Panc1 (cell line): ENCODE results near the gene MEF2A. TPM values are rescaled to one million over a fixed set of nuclear protein-coding genes. Genes with fewer than 3 reads are reported as not detected.

Experiments
- ATAC-seq: fragments of 200-7000 bp; cut with Tn5 transposase; 2 replicates; pipeline ENCODE4 v1.9.1; 2020; ENCODE audit warnings: mild to moderate bottlenecking, moderate library complexity
- BruUV-seq: library from RNA; stranded (reverse); fragments of 400-500 nt; replicated peaks from 2 replicates; lab custom pipeline; 2021; lab: Mats Ljungman, UMichigan
- CTCF ChIA-PET: fragments of 300-600 bp; sonication (Branson Sonifier 250); formaldehyde crosslinking; loops from one replicate; lab custom pipeline; 2022; ENCODE audit warnings: antibody characterized with exemption; lab: Charles Lee
- POLR2A ChIA-PET: fragments of 300-600 bp; sonication (Branson Sonifier 250); formaldehyde crosslinking; loops from one replicate; lab custom pipeline; 2022; ENCODE audit warnings: antibody characterized with exemption; lab: Charles Lee
- DNase-seq: peaks from one replicate; pipeline ENCODE4 v3.0.0-alpha.2; 2010; ENCODE audit warnings: low read depth, low spot score
- H3K27ac ChIP-seq: 2 replicates; pipeline ENCODE4 v1.5.1; 2011; ENCODE audit warnings: mild to moderate bottlenecking, low read length, inconsistent platforms
- H3K27me3 ChIP-seq: fragments of 200-500 bp; sonication (Bioruptor generic); 2 replicates; pipeline ENCODE4 v1.6.0; 2014; ENCODE audit warnings: low read length, inconsistent platforms; ENCODE audit not compliant: control insufficient read depth, insufficient read depth
- H3K36me3 ChIP-seq: fragments of 200-500 bp; sonication (Bioruptor generic); 2 replicates; pipeline ENCODE4 v1.5.1; 2014; ENCODE audit warnings: inconsistent platforms, mild to moderate bottlenecking, low read length, moderate library complexity; ENCODE audit not compliant: control insufficient read depth, insufficient read depth
- H3K4me1 ChIP-seq: 2 replicates; pipeline ENCODE4 v1.5.1; 2011; ENCODE audit warnings: inconsistent platforms, mild to moderate bottlenecking, low read length, moderate library complexity; ENCODE audit not compliant: control insufficient read depth, insufficient read depth
- H3K4me3 ChIP-seq, 2 experiments: 2 replicates each; pipeline ENCODE4 v1.5.1; 2011 to 2012; ENCODE audit warnings: low read depth in 2 of 2, low read length in 2 of 2, mild to moderate bottlenecking in 2 of 2, inconsistent platforms in 1 of 2, moderate library complexity in 1 of 2
- H3K9me3 ChIP-seq: fragments of 200-500 bp; sonication (Bioruptor generic); 2 replicates; pipeline ENCODE4 v1.5.1; 2014; ENCODE audit warnings: low read depth, mild to moderate bottlenecking, inconsistent platforms, low read length, moderate library complexity; ENCODE audit not compliant: control insufficient read depth, insufficient read depth
- POLR2AphosphoS5 ChIP-seq: IDR thresholded peaks from 2 replicates; pipeline ENCODE4 v1.6.1; 2012; ENCODE audit warnings: mild to moderate bottlenecking, low read depth, low read length, moderate library complexity
- REST ChIP-seq, 2 experiments: IDR thresholded peaks; 2 replicates each; pipeline ENCODE4 v1.6.1; 2011 to 2012; ENCODE audit warnings: low read depth in 2 of 2, control low read depth in 1 of 2, low read length in 1 of 2, mild to moderate bottlenecking in 1 of 2, moderate library complexity in 1 of 2; ENCODE audit not compliant: insufficient read depth in 1 of 2
- SIN3A ChIP-seq: IDR thresholded peaks from 2 replicates; pipeline ENCODE4 v1.6.1; 2012; ENCODE audit warnings: low read depth, mild to moderate bottlenecking, low read length, moderate library complexity, borderline replicate concordance; ENCODE audit not compliant: insufficient read depth
- TCF7L2 ChIP-seq: IDR thresholded peaks from 2 replicates; pipeline ENCODE4 v1.6.1; 2011; ENCODE audit warnings: mild to moderate bottlenecking, low read depth, low read length, inconsistent platforms
- in situ Hi-C: cut with HindIII; loops from 2 replicates; pipeline ENCODE4 v1.10.0; 2016; ENCODE audit warnings: low sequenced_read_pairs, low pct_unique_long_range_greater_than_20kb
- intact Hi-C: fragments of 100-400 bp; cut with micrococcal nuclease; formaldehyde crosslinking; loops from one replicate; pipeline ENCODE4 v1.10.0; 2022; ENCODE audit not compliant: unreplicated experiment
- total RNA-seq: library from RNA; stranded (reverse); gene quantifications from one replicate; pipeline ENCODE4 v1.2.1, GENCODE V29; 2021; ENCODE audit not compliant: unreplicated experiment
- TF ChIP-seq, protein P1 (sequence below): fragments of 450-650 bp; IDR thresholded peaks from 2 replicates; pipeline ENCODE4 v1.5.1; 2017; ENCODE audit warnings: mild to moderate bottlenecking

The MEF2A gene
- total RNA-seq, 1 experiment from 2014 or later, result 31.1 TPM

DNA sequence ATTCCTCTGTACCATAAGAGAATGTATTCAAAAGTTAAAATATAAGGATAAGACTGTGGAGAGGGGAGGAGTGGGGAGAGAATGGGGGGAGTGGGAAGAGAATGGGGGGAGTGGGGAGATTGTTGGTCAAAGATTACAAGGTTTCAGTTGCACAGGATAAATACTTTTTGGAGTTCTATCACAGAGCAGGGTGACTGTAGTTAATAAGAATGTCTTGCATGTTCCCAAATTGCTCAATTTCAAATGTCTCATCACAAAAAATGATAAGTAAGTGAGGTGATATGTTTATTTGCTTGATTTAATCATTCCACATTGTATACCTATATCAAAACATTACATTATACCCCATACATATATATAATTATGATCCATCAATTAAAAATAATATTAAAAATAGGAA, 23.0 kb upstream of the MEF2A start:
- Histone ChIP-seq H3K36me3 (no peaks in the 10 kb centered on the region), H3K27ac (no peak overlapping the region), H3K4me3 (no peak overlapping the region), H3K9me3 (no peaks in the 10 kb centered on the region), H3K4me1 (no peaks in the 10 kb centered on the region), H3K27me3 (no peaks in the 10 kb centered on the region)
- in situ Hi-C loops (no loop called here), intact Hi-C loops (no loop called here)
- CTCF ChIA-PET, result no interaction called here
- no TSS peak for BruUV-seq
- DNase-seq (no peak), ATAC-seq (no peak)
- POLR2A ChIA-PET, result no interaction called here
- no peak for TF ChIP-seq POLR2AphosphoS5
- no peak for TF ChIP-seq TCF7L2
- no peak for TF ChIP-seq REST (IDR thresholded peaks at IDR 0.05; ENCODE audit: insufficient read depth in 1 of 2, low read depth in 2 of 2, low read length in 1 of 2)
- TF ChIP-seq, protein P1, sequence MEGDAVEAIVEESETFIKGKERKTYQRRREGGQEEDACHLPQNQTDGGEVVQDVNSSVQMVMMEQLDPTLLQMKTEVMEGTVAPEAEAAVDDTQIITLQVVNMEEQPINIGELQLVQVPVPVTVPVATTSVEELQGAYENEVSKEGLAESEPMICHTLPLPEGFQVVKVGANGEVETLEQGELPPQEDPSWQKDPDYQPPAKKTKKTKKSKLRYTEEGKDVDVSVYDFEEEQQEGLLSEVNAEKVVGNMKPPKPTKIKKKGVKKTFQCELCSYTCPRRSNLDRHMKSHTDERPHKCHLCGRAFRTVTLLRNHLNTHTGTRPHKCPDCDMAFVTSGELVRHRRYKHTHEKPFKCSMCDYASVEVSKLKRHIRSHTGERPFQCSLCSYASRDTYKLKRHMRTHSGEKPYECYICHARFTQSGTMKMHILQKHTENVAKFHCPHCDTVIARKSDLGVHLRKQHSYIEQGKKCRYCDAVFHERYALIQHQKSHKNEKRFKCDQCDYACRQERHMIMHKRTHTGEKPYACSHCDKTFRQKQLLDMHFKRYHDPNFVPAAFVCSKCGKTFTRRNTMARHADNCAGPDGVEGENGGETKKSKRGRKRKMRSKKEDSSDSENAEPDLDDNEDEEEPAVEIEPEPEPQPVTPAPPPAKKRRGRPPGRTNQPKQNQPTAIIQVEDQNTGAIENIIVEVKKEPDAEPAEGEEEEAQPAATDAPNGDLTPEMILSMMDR, result no peak
- TF ChIP-seq SIN3A, result no peak

DNA sequence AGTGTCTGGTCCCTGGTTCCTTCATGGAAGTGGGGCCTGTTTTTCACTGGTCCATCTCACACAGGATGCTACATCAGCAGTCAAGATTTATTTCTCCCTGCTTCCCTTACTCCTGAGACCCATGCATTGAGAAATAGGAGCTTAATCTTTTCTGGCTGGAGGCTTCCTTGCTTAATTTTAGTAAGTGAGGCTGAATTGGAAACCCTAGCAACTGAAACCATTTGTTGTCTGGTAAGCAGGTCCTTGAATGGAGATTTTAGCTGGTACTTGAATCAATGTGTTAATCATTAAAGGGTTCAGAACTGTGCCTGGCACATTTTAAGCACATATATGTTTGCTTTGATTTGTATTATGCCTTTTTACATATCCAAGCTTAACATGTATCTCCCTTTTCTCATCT, 20.2 kb upstream of the MEF2A start:
- CTCF ChIA-PET, result no interaction called here
- POLR2A ChIA-PET, result no interaction called here
- BruUV-seq, result no TSS peak
- H3K27ac ChIP-seq, result no peak overlapping the region
- no peaks in the 10 kb centered on the region for H3K36me3 ChIP-seq
- DNase-seq, result no peak
- no peaks in the 10 kb centered on the region for H3K4me1 ChIP-seq
- no peaks in the 10 kb centered on the region for H3K9me3 ChIP-seq
- TF ChIP-seq TCF7L2 (no peak), REST (IDR thresholded peaks at IDR 0.05; ENCODE audit: insufficient read depth in 1 of 2, low read depth in 2 of 2, low read length in 1 of 2) (no peak), POLR2AphosphoS5 (no peak)
- TF ChIP-seq, protein P1, result no peak
- no peak for ATAC-seq
- H3K27me3 ChIP-seq, result no peaks in the 10 kb centered on the region
- in situ Hi-C loops (no loop called here), intact Hi-C loops (no loop called here)
- no peak overlapping the region for H3K4me3 ChIP-seq
